RPMI8226 (cell line): Measurements from ENCODE around the gene FLNB.

ENCODE experiments used
- DNase-seq: peaks from one replicate; pipeline ENCODE4 v3.0.0-alpha.2; 2015

FLNB gene

GRCh38 chr3:58008141-58009025 is at the start of gene FLNB:
Gene FLNB (plus strand): TSS chr3:58008422. CDS start chr3:58008565, 143 bp downstream.
- peak; percentile 84 for DNase-seq

GRCh38 chr3:57958642-57959422 is 49.4 kb upstream of the FLNB start:
- no peak for DNase-seq

GRCh38 chr3:57959423-57960173 is 48.6 kb upstream of the FLNB start:
- DNase-seq = no peak

GRCh38 chr3:57960174-57960505 is 48.1 kb upstream of the FLNB start:
- DNase-seq = no peak

- no peak for DNase-seq
Observed at GRCh38 chr3:57961177-57961827, 46.9 kb upstream of the FLNB start.

GRCh38 chr3:57961828-57962447 is 46.3 kb upstream of the FLNB start:
- peak; percentile 35 for DNase-seq

GRCh38 chr3:57962448-57962834 is 45.8 kb upstream of the FLNB start:
- no peak for DNase-seq

GRCh38 chr3:57963811-57964346 is 44.3 kb upstream of the FLNB start:
- DNase-seq = peak; percentile 22

GRCh38 chr3:57966829-57967228 is 41.4 kb upstream of the FLNB start:
- DNase-seq = no peak

GRCh38 chr3:57967590-57967989 is 40.6 kb upstream of the FLNB start:
- peak; percentile 43 for DNase-seq

GRCh38 chr3:57968501-57968900 is 39.7 kb upstream of the FLNB start:
- no peak for DNase-seq

- DNase-seq = no peak
Observed at GRCh38 chr3:57971975-57972374, 36.2 kb upstream of the FLNB start.

- no peak for DNase-seq
Observed at GRCh38 chr3:57972531-57973111, 35.6 kb upstream of the FLNB start.

- no peak for DNase-seq
Observed at GRCh38 chr3:57973715-57974477, 34.3 kb upstream of the FLNB start.

- DNase-seq = no peak
Observed at GRCh38 chr3:57974796-57975388, 33.3 kb upstream of the FLNB start.

- peak; percentile 25 for DNase-seq
Observed at GRCh38 chr3:57977818-57978235, 30.4 kb upstream of the FLNB start.

- DNase-seq = no peak
Observed at GRCh38 chr3:57978316-57978715, 29.9 kb upstream of the FLNB start.

- no peak for DNase-seq
Observed at GRCh38 chr3:57980416-57980815, 27.8 kb upstream of the FLNB start.

GRCh38 chr3:57981483-57982087 is 26.6 kb upstream of the FLNB start:
- no peak for DNase-seq
